ENCODE results near the gene PSPH.

DNA sequence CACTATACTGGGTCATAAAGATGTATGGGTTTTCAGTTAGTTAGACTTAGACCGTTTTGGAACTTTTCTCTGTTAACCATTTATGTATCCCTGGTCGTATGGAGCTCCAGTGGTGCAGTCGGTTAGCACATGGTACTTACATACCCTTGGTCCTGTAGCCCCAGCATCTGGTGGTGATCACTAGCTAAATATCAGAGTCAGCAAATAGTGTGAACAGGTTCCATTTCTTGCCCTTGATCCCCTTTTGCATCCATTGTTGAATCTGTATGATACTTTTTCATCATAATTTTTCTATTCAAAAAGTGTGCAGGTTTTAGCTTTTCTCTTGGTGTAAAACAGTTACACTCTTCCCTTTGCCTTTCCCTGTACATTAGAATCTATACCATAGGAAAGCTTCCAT lies 71.0 kb downstream of the PSPH start:
- TF ChIP-seq FOXM1 (IDR thresholded peaks at IDR 0.05; ENCODE audit: borderline replicate concordance, low read depth) (no peak), TEAD4 (IDR thresholded peaks at IDR 0.05) (no peak), EP300 (IDR thresholded peaks at IDR 0.05; ENCODE audit: borderline replicate concordance) (no peak)

Measured in Ishikawa (cell line).